Spleen (tissue), 11 donors: ENCODE results near the gene NR4A2. TPM values are rescaled to one million over a fixed set of nuclear protein-coding genes. Genes with fewer than 3 reads are reported as not detected.

Experiments
- DNase-seq: peaks from one replicate; pipeline ENCODE4 v3.0.0-alpha.2; 2020
- H3K27ac ChIP-seq, 8 donors: fragments of 200-600 bp; sonication (generic) in 7 of 8; 1 replicate in 4 of 8; 2 replicates in 4 of 8; pipeline versions ENCODE4 v1.5.0 to v1.8.0; 2016 to 2021; ENCODE audit warnings: inconsistent platforms in 4 of 8, mild to moderate bottlenecking in 4 of 8, moderate library complexity in 1 of 8
- H3K27me3 ChIP-seq, 7 donors: fragments of 200-600 bp; sonication (generic) in 6 of 7; replicated peaks in 1 of 7; 1 replicate in 4 of 7; 2 replicates in 3 of 7; pipeline versions ENCODE4 v1.5.0 to v1.8.0; 2016 to 2021; ENCODE audit warnings: inconsistent platforms in 3 of 7, mild to moderate bottlenecking in 1 of 7
- H3K36me3 ChIP-seq, 6 donors: fragments of 200-600 bp; sonication (generic) in 5 of 6; 1 replicate in 4 of 6; 2 replicates in 2 of 6; pipeline versions ENCODE4 v1.5.0 to v1.8.0; 2016 to 2021; ENCODE audit warnings: inconsistent platforms in 2 of 6
- H3K4me1 ChIP-seq, 6 donors: fragments of 200-600 bp; sonication (generic) in 5 of 6; 1 replicate in 3 of 6; 2 replicates in 3 of 6; pipeline versions ENCODE4 v1.5.0 to v1.8.0; 2016 to 2021; ENCODE audit warnings: inconsistent platforms in 3 of 6
- H3K4me3 ChIP-seq, 8 donors: fragments of 200-600 bp; sonication (generic) in 7 of 8; 1 replicate in 4 of 8; 2 replicates in 4 of 8; pipeline versions ENCODE4 v1.5.0 to v1.8.0; 2016 to 2021; ENCODE audit warnings: inconsistent platforms in 4 of 8, mild to moderate bottlenecking in 4 of 8, moderate library complexity in 2 of 8
- H3K9me3 ChIP-seq, 8 donors: fragments of 200-600 bp; sonication (generic) in 7 of 8; 1 replicate in 4 of 8; 2 replicates in 4 of 8; pipeline versions ENCODE4 v1.5.0 to v1.8.0; 2016 to 2021; ENCODE audit warnings: inconsistent platforms in 4 of 8
- CTCF ChIP-seq, 11 experiments: fragments of 200-600 bp in 7 of 11; fragments of 450-650 bp in 4 of 11; sonication (generic) in 4 of 11; IDR thresholded peaks in 8 of 11; conservative IDR thresholded peaks in 3 of 11; 1 replicate in 7 of 11; 2 replicates in 4 of 11; pipeline versions ENCODE4 v1.4.0 to v1.8.0; 2016 to 2021; ENCODE audit warnings: antibody characterized with exemption in 11 of 11, inconsistent platforms in 4 of 11, mild to moderate bottlenecking in 1 of 11
- POLR2A ChIP-seq, 3 donors: fragments of 450-650 bp; IDR thresholded peaks; one replicate each; pipeline ENCODE4 v1.5.1; 2017; ENCODE audit warnings: antibody characterized with exemption in 3 of 3, mild to moderate bottlenecking in 1 of 3
- POLR2AphosphoS5 ChIP-seq, 3 donors: sonication (generic); formaldehyde crosslinking; IDR thresholded peaks; one replicate each; pipeline ENCODE4 v1.5.1; 2017; ENCODE audit warnings: antibody characterized with exemption in 3 of 3
- WGBS, 5 donors: extraction: QIAGEN DNeasy Blood & Tissue Kit in 3 of 5; methylation state at CpG; one replicate each; pipeline versions ENCODE4 v1.1.5 to v1.1.7; 2013 to 2018; 5-methylcytosine and 5-hydroxymethylcytosine counted together
- intact Hi-C: fragments of 100-400 bp; cut with DNase I; formaldehyde crosslinking; loops from one replicate; pipeline ENCODE4 v1.15.0; 2023; ENCODE audit warnings: low total_unique reads
- polyA plus RNA-seq, 3 donors: library from polyadenylated mRNA; stranded (reverse); fragments of 200-250 nt; gene quantifications; one replicate each; pipeline ENCODE4 v1.2.1, GENCODE V29; 2013
- total RNA-seq, 7 donors: library from RNA; depleted of rRNA in 3 of 7; stranded (reverse); fragments of >200 nt in 3 of 7; fragmentation: NEBNext Ultra II Directional in 4 of 7; extraction: Animal tissue kit (Norgen Biotek cat#: 25700) in 4 of 7; gene quantifications; one replicate each; pipeline versions ENCODE4 v1.1.0 to v1.2.1, GENCODE V29; 2016 to 2021
- donor health status: healthy with polysubstance abuse.
- donor health status: DM: no; HTN: no; CAD: no; lungs with moderate emphysema.
- donor health status: DM: no; HTN: no; CAD: no.
- donor health status: Bipolar disorder and iron deficiency.
- donor health status: healthy.
- donor health status: DM: no; HTN: no; CAD: no.
- donor health status: DM: yes; HTN: yes; CAD: no.

The NR4A2 gene
- total and polyA plus RNA-seq, 10 donors = 0.56 to 13.1 (median 2.8) TPM

- H3K27me3 ChIP-seq = peaks cover 0 to 36% (median 0%) of the 10 kb centered on the region in 7 donors
- H3K4me3 ChIP-seq = no peak overlapping the region
- H3K36me3 ChIP-seq = no peaks in the 10 kb centered on the region
- H3K27ac ChIP-seq = no peak overlapping the region
- DNase-seq = no peak
- no peaks in the 10 kb centered on the region for H3K4me1 ChIP-seq
- H3K9me3 ChIP-seq = no peaks in the 10 kb centered on the region
- TF ChIP-seq CTCF (IDR thresholded peaks at IDR 0.05 in 8 of 11, conservative IDR thresholded peaks at IDR 0.05 in 3 of 11) = no peak
- no peak for TF ChIP-seq POLR2AphosphoS5 (IDR thresholded peaks at IDR 0.05)
- TF ChIP-seq POLR2A (IDR thresholded peaks at IDR 0.05) = no peak
- intact Hi-C loops = no loop called here
These were observed 21.7 kb downstream of the NR4A2 start for GRCh38 chr2:156310773-156311172.

GRCh38 chr2:156309917-156310316, 22.6 kb downstream of the NR4A2 start:
- intact Hi-C loops = no loop called here
- no peak overlapping the region for H3K4me3 ChIP-seq
- no peak for TF ChIP-seq POLR2AphosphoS5 (IDR thresholded peaks at IDR 0.05)
- no peaks in the 10 kb centered on the region for H3K36me3 ChIP-seq
- H3K9me3 ChIP-seq = no peaks in the 10 kb centered on the region
- H3K27me3 ChIP-seq = peaks cover 0 to 31% (median 0%) of the 10 kb centered on the region in 7 donors
- H3K27ac ChIP-seq = no peak overlapping the region
- 69 to 95% (median 77%) methylated on average over 1 of the region's 1 CpG for WGBS, 5 donors
- H3K4me1 ChIP-seq = no peaks in the 10 kb centered on the region
- no peak for DNase-seq

- Histone ChIP-seq H3K9me3 (no peaks in the 10 kb centered on the region), H3K4me1 (no peaks in the 10 kb centered on the region), H3K27ac (no peak overlapping the region), H3K4me3 (no peak overlapping the region), H3K27me3 (peaks cover 0 to 29% (median 0%) of the 10 kb centered on the region in 7 donors), H3K36me3 (no peaks in the 10 kb centered on the region)
- no peak for DNase-seq
- TF ChIP-seq POLR2A (IDR thresholded peaks at IDR 0.05) (no peak), POLR2AphosphoS5 (IDR thresholded peaks at IDR 0.05) (no peak), CTCF (IDR thresholded peaks at IDR 0.05 in 8 of 11, conservative IDR thresholded peaks at IDR 0.05 in 3 of 11) (no peak)
- intact Hi-C loops = no loop called here
These were observed 23.4 kb downstream of the NR4A2 start for GRCh38 chr2:156309167-156309566.

- peaks cover 0 to 12% (median 0%) of the 10 kb centered on the region in 7 donors for H3K27me3 ChIP-seq
- H3K27ac ChIP-seq = no peak overlapping the region
- H3K9me3 ChIP-seq = no peaks in the 10 kb centered on the region
- no peak for DNase-seq
- 72 to 94% (median 80%) methylated on average over 1 of the region's 1 CpG for WGBS, 5 donors
- no peaks in the 10 kb centered on the region for H3K4me1 ChIP-seq
- no peaks in the 10 kb centered on the region for H3K36me3 ChIP-seq
- TF ChIP-seq CTCF (IDR thresholded peaks at IDR 0.05 in 8 of 11, conservative IDR thresholded peaks at IDR 0.05 in 3 of 11) (no peak), POLR2A (IDR thresholded peaks at IDR 0.05) (no peak), POLR2AphosphoS5 (IDR thresholded peaks at IDR 0.05) (no peak)
- intact Hi-C loops = no loop called here
- H3K4me3 ChIP-seq = no peak overlapping the region
These were observed 25.7 kb downstream of the NR4A2 start for GRCh38 chr2:156306821-156307220.

GRCh38 chr2:156305121-156305520, 27.4 kb downstream of the NR4A2 start:
- TF ChIP-seq POLR2A (IDR thresholded peaks at IDR 0.05) (no peak), CTCF (IDR thresholded peaks at IDR 0.05 in 8 of 11, conservative IDR thresholded peaks at IDR 0.05 in 3 of 11) (no peak), POLR2AphosphoS5 (IDR thresholded peaks at IDR 0.05) (no peak)

More at GRCh38 chr2:156305121-156305520, 27.4 kb downstream of the NR4A2 start:
- peaks cover 0 to 12% (median 0%) of the 10 kb centered on the region in 7 donors for H3K27me3 ChIP-seq
- no peaks in the 10 kb centered on the region for H3K36me3 ChIP-seq
- no peak overlapping the region for H3K4me3 ChIP-seq
- DNase-seq = no peak
- no peak overlapping the region for H3K27ac ChIP-seq
- no peaks in the 10 kb centered on the region for H3K4me1 ChIP-seq
- intact Hi-C loops = no loop called here
- H3K9me3 ChIP-seq = peaks cover 0 to 3% (median 0%) of the 10 kb centered on the region in 8 donors
